A673 (cell line): Measurements from ENCODE around the gene ETNK1.

ENCODE experiments used
- EZH2 ChIP-seq: fragments of 200-600 bp; sonication (generic); IDR thresholded peaks from 2 replicates; pipeline ENCODE4 v1.6.1; 2017; ENCODE audit warnings: borderline replicate concordance, low read depth, mild to moderate bottlenecking, mixed read lengths, antibody characterized with exemption, low read length; ENCODE audit not compliant: poor library complexity, severe bottlenecking
- TF ChIP-seq, protein P1 (sequence below): fragments of 300-800, 200-600 bp; sonication (generic); conservative IDR thresholded peaks from 2 replicates; pipeline ENCODE4 v1.5.1; 2017; ENCODE audit warnings: low read depth, mild to moderate bottlenecking, antibody characterized with exemption, low read length, moderate library complexity, mixed read lengths

DNA sequence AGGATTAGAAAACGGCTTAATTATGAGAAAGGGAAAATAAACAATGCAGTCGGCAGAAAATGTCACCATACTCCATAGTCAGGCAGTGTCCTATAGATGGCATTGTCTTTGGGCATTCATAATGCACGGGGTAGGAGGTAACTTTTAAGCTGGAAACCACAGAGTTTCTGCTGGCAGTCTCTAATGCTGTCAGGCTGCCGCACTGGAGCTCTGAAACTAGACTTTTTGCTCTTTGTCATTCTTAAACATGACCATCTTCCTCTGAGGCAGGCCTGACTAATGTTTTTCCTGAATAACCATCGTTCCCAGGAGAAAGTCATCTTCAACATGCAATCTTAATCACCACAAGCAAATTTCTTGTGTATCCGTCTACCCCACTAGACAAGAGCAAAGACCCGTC, 108.8 kb downstream of the ETNK1 start:
- TF ChIP-seq, protein P1, sequence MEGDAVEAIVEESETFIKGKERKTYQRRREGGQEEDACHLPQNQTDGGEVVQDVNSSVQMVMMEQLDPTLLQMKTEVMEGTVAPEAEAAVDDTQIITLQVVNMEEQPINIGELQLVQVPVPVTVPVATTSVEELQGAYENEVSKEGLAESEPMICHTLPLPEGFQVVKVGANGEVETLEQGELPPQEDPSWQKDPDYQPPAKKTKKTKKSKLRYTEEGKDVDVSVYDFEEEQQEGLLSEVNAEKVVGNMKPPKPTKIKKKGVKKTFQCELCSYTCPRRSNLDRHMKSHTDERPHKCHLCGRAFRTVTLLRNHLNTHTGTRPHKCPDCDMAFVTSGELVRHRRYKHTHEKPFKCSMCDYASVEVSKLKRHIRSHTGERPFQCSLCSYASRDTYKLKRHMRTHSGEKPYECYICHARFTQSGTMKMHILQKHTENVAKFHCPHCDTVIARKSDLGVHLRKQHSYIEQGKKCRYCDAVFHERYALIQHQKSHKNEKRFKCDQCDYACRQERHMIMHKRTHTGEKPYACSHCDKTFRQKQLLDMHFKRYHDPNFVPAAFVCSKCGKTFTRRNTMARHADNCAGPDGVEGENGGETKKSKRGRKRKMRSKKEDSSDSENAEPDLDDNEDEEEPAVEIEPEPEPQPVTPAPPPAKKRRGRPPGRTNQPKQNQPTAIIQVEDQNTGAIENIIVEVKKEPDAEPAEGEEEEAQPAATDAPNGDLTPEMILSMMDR, result no peak
- no peak for TF ChIP-seq EZH2
